Measurements from ENCODE around the gene MSANTD2. TPM values are rescaled to one million over a fixed set of nuclear protein-coding genes. Genes with fewer than 3 reads are reported as not detected.

MSANTD2 gene
- total and polyA plus RNA-seq, 2 of the 4 experiments (the other 2 are of a cell fraction) = 5.0 to 6.0 TPM

GRCh38 chr11:124846070-124846673 is 46.0 kb upstream of the MSANTD2 start:
- ChIA-PET CTCF (interaction anchor here (0.7 kb wide), 1 partner anchor 53 kb away, joined by 3 read pairs; no protein-coding TSS in a partner anchor), POLR2A (ENCODE audit: unreplicated experiment) (no interaction called here)
- no peak overlapping the region for H4K5ac ChIP-seq (ENCODE audit: low read depth, low read length)
- H3K4ac ChIP-seq (ENCODE audit: low read depth, low read length) = no peak overlapping the region
- H3K23ac ChIP-seq (ENCODE audit: low read depth, low read length) = no peak overlapping the region
- H3K4me3 ChIP-seq (ENCODE audit: insufficient read depth, low read depth, low read length) = no peak overlapping the region
- H2AK9ac ChIP-seq (replicated peaks; ENCODE audit: low read depth, low read length, poor library complexity) = no peak overlapping the region
- H4K8ac ChIP-seq (ENCODE audit: low read depth in 2 of 2, low read length in 2 of 2) = no peak overlapping the region
- ATAC-seq (ENCODE audit: low read depth) (no peak), DNase-seq (no peak)
- peaks cover 3% of the 10 kb centered on the region for H3K9me3 ChIP-seq (ENCODE audit: control insufficient read depth, insufficient read depth, low read length)
- no TSS peak for BruUV-seq (replicated peaks)
- no peak for TF ChIP-seq MAZ (IDR thresholded peaks at IDR 0.05; ENCODE audit: borderline replicate concordance, low read depth, low read length)
- no peak for TF ChIP-seq ELK1 (IDR thresholded peaks at IDR 0.05; ENCODE audit: borderline replicate concordance, low read depth, low read length)
- no peak for TF ChIP-seq RCOR1 (IDR thresholded peaks at IDR 0.05; ENCODE audit: insufficient replicate concordance, low read length)
- TF ChIP-seq CHD1 (IDR thresholded peaks at IDR 0.05; ENCODE audit: low read depth, low read length) = no peak
- TF ChIP-seq CEBPB (IDR thresholded peaks at IDR 0.05; ENCODE audit: low read depth, low read length) = no peak
- TF ChIP-seq MAFK (IDR thresholded peaks at IDR 0.05; ENCODE audit: low read depth, low read length) = no peak
- no peak for TF ChIP-seq POLR2A (IDR thresholded peaks at IDR 0.05; ENCODE audit: low read depth, low read length)
- no peak for TF ChIP-seq CTCF (conservative IDR thresholded peaks at IDR 0.05; ENCODE audit: low read depth, low read length)
- TF ChIP-seq NFE2L2 (IDR thresholded peaks at IDR 0.05; ENCODE audit: low read depth, low read length) = no peak
- TF ChIP-seq RFX5 (IDR thresholded peaks at IDR 0.05; ENCODE audit: low read depth, low read length) = no peak
- TF ChIP-seq SMC3 (IDR thresholded peaks at IDR 0.05; ENCODE audit: low read depth, low read length) = no peak
- TF ChIP-seq RAD21 (IDR thresholded peaks at IDR 0.05; ENCODE audit: low read length) = no peak
- H2BK120ac ChIP-seq (ENCODE audit: low read depth, low read length) = no peak overlapping the region
- no peak overlapping the region for H2BK15ac ChIP-seq (ENCODE audit: low read depth, low read length)
- in situ Hi-C loops (cut with MboI; ENCODE audit: low sequenced_read_pairs) (no loop called here), dilution Hi-C loops (cut with HindIII; ENCODE audit: low sequenced_read_pairs, unreplicated experiment) (no loop called here), intact Hi-C loops (cut with micrococcal nuclease) (no loop called here)
- no peak overlapping the region for H3K4me2 ChIP-seq (ENCODE audit: low read depth, low read length)
- H4K20me1 ChIP-seq (ENCODE audit: insufficient read depth, low read length) = no peaks in the 10 kb centered on the region
- H3K18ac ChIP-seq (ENCODE audit: low read depth, low read length) = no peak overlapping the region
- H3K56ac ChIP-seq (ENCODE audit: extremely low read depth, insufficient read depth, low read length) = no peak overlapping the region
- H2BK20ac ChIP-seq (ENCODE audit: low read depth, low read length) = no peak overlapping the region
- peaks cover 85% of the 10 kb centered on the region for H3K27me3 ChIP-seq (ENCODE audit: control insufficient read depth, insufficient read depth, low read length)
- no peak overlapping the region for H3K14ac ChIP-seq (replicated peaks; ENCODE audit: low read depth, low read length)
- H3K9ac ChIP-seq (ENCODE audit: low read depth, low read length) = no peak overlapping the region
- no peaks in the 10 kb centered on the region; the same call in 1 of the 2 replicates for H3K4me1 ChIP-seq (ENCODE audit: control insufficient read depth, insufficient read depth, low read length)
- no peak overlapping the region for H3K27ac ChIP-seq (ENCODE audit: insufficient read depth, low read length)
- no peaks in the 10 kb centered on the region; the same call in 1 of the 2 replicates for H3K9me1 ChIP-seq (ENCODE audit: insufficient read depth, low read length)
- WGBS, 2 experiments (ENCODE audit: extremely low coverage in 2 of 2, insufficient read length in 1 of 2) = 10% methylated on average over 2 of the region's 11 CpGs; no CpG with 5 or more reads in 1 of the 2 experiments
- H2AK5ac ChIP-seq (ENCODE audit: low read depth, low read length) = no peak overlapping the region
- no peak overlapping the region for H2AFZ ChIP-seq (replicated peaks; ENCODE audit: low read length, poor library complexity)
- H2BK5ac ChIP-seq (ENCODE audit: low read depth, low read length, poor library complexity, severe bottlenecking) = no peak overlapping the region
- H3K36me3 ChIP-seq (ENCODE audit: control insufficient read depth, insufficient read depth, low read length) = no peaks in the 10 kb centered on the region
- no peak overlapping the region for H4K91ac ChIP-seq (ENCODE audit: insufficient read depth, low read depth, low read length)
- no peaks in the 10 kb centered on the region for H3K79me1 ChIP-seq (ENCODE audit: low read depth in 1 of 2, low read length in 2 of 2)
